Stimulated activated CD4-positive, alpha-beta T cell treated with anti-CD3 and anti-CD28 coated beads, Interleukin-15, amount 100 ng/mL, for 24 hours (primary cell): ENCODE measurements around the gene FOXK1.

Experiments used
- DNase-seq: peaks from one replicate; pipeline ENCODE4 v3.0.0-alpha.2; 2020

Gene FOXK1

DNA sequence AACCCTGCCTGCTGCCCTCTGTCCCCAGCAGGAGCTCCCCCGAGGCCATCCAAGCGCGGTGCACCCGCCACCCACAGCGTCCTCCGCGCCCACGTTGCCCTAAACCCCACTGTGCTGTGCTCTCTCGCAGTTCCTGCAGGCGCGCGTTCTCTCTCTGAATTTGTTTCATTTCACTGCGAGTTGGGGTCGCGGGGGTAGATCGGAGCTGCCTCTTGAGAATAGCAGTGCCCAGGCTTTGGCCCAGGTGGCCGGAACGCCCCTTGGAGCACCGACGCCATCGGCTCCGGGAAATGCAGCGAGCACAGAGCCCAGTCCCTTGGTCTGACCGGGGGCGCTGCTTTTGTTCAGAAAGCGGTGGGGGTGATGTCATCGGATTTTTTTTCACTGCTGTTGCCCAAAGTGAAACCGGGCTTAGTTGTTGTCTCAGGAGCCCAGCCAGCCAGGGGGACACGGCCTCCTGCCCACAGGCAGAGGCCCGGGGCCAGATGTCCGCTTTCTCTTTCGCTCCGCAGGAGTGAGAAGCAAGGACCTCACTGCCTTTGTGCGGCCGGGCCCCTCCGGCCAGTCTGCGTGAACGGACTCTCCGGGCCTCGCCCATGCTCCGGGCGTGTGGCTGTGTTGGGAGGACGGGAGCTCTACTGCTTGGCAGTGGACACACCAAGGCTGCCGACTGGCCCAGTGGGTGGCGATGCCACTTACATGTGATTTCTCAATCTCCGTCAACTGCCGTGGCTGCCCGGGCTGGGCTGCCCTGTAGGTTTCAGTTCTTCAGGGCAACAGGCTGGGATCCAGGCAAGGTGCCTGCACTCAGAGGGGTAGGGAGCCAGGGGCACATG is 43.1 kb downstream of the FOXK1 start:
- peak; percentile 64 for DNase-seq

DNA sequence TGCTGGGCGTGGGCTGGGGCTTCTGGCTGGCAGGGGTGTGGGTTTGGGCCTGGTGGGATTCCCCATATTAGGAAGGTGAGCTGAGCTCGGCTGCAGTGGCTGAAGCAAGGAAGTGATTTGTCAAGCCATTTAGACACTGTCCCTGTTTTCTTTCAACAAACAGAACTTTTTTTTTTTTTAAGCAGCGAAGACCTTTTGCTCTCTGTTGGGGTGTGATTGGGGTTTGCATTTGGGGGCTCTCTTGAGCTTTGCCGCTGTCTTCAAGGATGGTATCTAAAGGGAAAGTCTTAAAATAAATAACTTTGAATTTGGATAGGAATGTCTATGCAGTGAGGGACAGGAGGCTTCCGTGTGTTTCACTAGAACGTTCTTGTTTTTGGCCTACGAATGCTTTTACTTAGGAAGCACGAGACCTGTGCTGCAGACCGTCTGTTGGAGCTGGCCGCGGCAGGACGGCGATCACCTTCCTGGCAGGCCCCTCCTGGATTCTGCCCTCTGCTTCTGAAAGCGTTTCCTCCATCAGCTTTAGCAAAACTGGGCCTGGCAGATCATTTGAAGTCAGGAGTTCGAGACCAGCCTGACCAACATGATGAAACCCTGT is 43.9 kb downstream of the FOXK1 start:
- DNase-seq: no peak

DNA sequence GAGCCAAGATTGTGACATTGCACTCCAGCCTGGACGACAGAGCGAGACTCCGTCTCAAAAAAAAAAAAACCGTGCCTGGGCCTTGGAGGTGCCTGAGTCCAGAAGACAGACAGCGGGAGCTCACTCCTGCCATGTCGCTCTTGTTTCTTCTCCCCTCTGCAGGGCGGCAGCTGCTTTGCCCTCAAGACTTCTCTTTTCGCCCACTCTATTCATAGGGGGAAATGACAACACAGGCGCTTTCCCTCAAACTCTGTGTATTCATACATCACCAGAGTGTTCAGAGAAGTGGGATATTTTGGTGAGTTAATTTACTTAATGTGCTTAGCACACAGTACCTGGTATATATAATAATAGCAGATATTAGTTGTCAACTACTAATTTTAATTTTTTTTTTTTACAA is 44.5 kb downstream of the FOXK1 start:
- no peak for DNase-seq

DNA sequence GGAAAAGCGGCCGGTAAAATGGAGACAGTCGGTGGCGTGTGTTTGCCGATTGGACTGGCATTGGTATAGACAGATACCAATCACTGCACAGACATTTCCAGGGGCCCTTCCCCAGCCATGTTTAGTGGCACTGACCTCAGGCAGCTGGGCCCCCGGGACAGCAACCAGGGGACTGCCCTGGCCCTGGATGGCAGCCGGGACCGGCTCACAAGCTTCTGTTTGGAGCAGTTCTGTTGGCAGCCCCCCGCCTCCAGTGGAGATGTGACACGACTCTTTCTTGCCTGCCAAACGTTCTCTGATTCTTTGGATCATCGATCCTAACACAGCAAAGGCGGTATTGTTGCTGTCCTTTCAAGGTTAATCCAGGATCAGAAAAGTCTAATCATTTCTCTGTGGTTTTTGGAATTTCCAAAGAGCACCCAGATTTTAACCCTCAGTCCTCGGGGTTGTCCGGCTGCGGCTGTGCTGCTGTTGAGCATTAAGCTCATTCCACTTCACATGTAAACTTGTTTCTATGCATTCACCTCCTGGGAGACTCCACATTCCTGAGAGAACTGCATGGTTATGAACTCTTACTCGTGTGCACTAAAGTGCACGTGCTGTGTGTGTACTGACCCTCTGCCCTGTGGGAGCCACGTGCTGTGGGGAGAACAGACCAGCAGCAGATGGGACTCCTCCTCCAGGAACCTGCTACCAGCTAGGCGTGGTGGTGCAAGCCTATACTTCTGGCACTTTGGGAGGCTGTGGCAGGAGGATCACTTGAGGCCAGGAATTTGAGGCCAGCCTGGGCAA is 46.0 kb downstream of the FOXK1 start:
- DNase-seq: no peak

DNA sequence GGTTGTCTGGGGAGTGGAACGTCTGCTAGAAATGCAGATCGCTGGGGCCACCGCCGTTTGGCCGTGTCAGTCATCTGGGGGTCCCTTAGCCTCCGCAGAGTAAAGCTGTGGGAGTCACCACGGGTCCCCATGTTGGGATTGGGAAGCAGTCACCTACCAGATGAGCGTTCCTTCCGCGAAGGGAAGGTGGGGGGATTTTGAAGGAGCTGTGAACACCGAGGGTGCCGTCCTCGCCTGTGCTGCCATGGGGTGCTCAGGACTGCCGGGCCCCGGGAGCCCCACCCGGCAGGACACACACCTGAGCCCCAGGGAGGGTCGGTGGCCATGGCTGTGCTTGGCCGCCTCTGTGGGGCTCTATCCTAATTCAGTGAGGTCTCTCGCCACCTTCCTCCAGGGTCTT is 47.2 kb downstream of the FOXK1 start:
- DNase-seq: no peak

DNA sequence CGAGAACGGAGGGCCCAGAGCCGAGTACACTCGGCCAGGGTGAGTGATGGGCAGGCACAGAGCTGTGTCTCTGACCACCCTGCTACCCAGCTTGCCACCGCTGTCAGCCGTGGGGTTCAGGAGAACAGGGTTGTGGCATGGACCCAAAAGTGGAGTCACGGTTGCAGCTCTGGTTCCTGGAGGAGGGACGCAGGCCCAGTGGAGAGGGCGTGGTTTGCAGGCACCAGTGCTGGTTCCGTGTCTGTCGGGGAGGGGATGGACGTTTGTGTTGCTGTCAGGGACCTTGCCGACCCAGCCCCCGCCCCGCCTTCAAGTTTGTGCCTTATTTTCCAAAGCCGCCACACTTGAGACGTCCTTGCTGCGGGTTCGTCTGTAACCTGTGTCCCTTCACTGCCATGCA is 48.2 kb downstream of the FOXK1 start:
- DNase-seq: no peak

DNA sequence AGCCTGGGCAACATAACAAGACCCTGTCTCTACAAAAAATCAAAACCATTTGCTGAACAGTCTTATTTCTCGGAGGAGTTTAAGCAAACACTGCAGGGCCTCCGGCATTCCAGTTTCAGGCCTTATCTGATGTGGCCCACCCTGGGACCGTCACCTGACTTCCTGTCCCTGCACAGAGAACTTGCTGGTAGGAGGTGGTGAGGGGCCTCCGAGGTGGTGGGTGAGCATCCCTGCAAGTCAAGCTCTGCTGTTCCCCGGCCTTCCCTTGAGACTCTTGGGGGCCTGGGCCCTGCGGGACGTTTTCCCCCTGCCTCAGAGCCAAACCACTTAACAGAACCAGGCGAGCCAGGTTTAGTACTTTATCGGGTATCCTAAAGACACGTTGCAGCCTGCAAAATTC is 48.9 kb downstream of the FOXK1 start:
- DNase-seq: no peak

DNA sequence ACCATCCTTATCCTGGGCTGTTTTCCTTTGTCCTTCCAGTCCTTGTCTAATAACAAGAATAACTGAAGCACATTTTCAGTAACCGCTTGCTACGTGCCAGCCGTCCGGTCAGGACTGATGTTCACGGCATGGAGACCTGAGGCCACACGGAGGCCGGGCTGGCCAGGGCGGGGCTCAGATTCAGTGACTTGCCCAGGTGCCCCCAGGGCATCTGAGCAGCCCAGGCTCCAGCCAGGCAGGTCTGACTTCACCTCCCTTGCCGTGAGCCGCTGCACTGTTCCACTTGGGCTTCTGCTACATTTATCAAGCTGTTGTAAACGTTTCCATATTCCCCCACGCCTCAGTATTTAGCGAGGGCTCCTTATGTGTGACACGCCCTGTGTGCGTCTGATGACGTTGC is 49.7 kb downstream of the FOXK1 start:
- DNase-seq: no peak

DNA sequence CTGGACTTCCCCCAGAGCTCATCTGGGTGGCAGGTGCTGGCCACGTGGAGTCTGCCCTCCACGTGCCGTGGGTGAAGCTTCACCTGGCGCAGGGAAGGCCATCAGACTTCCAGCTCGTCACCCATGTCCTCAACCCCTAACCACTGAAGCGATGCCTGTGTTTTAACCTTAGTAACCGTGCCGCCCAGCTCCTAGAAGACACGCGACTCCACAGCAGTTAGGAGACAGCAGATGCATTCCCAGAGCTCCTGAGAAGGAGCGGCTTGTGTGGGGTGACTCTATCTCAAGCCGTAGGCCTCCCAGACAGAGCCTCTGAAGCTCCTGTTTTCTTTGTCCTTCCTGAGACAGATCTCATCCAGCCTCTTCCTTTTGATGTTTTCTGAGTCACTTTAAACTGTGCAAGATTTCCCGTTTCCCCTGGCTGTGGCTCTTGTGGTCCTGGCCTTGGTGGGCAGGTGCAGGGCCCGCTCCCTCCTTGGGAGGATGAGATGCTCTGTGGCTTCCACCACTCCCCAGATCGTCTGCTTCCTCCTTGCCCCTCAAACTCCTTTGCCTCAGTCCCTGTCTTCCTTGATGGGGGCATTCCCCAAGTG is 51.9 kb downstream of the FOXK1 start:
- DNase-seq: no peak

DNA sequence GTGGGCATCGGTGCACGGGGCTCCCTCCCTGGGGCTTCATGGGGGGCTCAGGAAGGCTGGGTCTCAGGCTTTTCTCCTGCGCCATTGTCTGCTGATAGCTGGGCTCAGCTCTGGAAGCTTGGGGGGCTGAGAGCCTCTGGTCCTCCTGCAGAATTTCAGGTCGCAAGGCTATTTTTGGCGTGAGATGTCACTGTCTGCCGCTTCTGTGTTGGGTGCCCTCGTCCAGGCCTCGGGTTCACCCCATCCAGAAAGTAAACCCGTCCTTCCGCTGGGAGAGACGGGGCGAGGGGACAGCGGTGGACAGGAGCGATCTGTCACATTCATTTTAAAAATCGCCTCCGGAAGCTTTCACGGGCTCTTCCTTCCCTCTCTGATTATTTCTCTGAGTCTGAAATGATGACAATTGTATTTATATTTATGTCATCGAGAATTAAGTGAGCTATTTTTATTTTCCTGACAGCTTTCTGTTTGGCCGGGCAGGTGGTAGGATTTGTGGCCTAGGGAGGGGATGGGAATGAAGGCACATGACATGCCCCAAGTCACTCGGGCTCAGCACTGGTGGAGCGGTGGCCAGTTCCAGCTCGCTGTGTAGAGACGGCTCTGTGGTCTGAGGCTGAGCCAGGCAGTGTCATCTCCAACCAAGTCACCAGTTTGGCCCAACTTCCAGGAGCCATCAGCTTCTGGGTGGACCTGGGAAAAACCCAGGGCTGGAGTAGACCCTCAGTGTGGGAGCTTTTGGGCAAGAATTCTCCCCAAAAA is 52.7 kb downstream of the FOXK1 start:
- DNase-seq: no peak

DNA sequence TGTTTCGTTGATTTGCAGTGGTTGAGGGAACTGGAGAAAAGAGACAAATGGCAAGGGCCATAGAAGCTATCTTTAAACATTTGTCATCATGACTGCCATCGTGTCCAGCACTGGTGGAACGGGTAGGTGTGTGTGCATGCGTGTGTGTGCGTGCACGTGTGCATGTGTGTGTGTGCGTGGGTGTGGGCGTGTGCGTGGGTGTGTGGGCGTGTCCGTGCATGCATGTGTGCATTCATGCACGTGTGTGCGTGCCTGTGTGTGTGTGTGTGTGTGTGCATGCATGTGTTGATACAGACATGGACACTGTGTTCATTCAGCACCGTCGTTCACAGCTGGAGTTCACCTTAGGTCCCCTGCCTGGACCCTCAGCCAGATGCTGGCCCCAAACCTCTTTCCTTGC is 55.2 kb downstream of the FOXK1 start:
- no peak for DNase-seq

DNA sequence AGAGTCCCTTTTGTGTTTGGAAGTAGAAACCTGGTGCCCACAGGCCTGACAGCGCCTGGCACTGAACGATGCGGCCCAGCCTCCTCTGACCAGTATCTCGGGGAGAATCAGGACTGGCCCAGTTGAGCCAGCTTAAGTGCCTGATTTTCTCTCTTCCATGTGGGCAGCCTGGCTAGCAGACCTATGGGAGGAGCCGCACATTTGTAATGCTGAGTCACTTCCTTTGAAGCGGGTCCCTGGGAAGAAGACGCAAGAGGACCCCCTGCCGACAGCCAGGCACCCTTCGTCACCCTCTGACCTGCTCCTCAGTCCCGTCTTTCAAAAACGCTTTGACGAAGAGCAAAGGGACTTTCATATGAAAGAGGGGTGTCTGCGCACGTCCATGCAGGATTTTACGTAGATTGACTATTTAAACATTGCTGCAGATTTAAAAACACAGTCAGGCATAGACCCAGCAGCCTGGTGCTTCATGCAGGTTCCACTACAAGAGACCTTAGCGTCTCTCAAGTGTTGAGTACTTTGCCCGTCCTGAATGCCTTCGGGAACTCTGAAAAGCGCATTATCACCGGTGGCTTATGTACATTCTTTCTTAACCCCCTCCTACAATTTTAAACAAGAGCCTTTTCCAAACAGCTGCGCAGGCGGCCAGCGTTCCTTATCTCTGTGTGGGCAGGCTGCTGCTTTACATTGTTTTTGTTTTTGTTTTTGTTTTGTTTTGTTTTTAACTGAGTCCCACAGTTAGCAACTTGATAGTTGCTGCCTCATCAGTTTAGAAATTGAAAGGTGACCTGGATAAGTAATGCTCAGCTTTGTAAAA is 56.8 kb downstream of the FOXK1 start:
- peak; percentile 49 for DNase-seq

DNA sequence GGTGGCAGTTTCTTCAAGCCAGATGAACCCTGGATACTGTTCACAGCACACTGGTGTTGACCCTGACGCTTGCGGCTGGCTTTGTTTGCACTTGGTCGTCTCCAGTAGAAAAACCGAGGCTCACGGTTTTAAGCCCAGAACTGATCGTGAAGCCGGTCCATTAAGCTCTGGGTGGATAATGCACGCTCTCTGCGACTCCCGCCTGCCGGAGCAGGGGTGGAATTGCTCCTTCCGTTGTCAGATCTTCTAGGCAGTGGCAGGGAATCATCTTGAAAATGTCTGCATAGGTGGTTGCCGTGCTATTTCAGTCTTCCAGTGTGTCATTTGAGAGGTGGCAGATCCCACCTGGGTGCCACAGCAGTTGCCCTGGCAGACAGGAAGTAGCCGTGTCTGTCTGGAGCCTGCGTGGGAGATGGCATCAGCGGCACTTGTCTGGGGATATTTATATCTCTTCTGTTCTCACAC is 57.5 kb downstream of the FOXK1 start:
- peak; percentile 51 for DNase-seq

DNA sequence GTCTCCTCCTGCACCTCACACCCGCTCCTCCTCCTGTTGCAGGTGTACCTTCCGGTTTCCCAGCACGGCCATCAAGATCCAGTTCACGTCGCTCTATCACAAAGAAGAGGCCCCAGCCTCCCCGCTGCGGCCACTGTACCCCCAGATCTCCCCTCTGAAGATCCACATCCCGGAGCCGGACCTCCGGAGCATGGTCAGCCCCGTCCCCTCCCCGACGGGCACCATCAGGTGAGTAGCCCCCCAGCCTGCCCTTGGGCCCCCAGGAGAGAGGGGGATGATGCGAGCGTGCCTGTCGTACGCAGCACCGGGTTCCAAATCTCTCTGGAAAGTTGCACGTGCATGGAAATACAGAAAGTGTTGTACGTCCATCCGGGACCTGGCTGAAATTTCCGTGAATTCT is 58.7 kb downstream of the FOXK1 start:
- DNase-seq: no peak

DNA sequence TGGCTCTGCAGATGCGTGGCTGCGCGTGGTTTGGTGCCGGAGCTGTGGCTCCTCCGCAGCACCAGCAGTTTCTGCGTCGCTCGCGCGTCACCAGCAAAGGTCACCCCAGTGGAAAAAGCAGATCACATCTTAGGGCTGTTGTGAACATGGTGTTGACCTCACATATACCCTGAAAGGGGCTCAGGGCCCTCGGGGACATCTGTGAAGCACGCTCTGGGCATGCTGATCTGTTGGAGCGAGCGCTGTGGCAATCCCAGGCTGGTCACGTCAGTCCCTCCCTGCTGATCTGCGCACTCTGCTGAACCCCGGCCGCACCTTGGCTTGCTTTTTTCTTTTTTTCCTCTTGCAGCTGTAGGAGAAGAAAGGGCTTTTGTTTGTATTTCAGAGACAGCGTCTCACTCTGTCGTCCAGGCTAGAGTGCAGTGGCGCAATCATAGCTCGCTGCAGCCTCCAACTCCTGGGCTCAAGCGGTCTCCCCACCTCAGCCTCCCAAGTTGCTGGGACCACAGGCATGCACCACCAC is 60.0 kb downstream of the FOXK1 start:
- DNase-seq: peak; percentile 22

DNA sequence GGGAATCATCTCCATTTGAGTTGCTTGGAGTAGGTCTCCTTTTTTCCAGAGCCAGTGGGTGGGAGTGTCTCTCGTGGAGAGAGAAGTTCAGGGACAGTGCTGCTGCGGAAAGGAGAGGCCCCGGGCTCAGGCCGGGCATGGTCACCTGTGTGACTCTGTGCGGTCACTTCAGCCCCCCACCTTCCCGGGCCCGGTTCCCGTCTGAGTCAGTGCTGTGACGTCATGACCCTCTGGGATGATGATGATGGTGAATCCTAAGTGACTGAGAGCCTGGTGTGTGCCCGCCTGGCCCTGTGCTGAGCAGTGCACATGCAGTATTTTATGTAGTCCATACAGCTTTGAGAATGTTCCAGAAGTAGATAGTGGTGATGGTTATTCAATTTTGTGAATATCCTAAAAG is 60.8 kb downstream of the FOXK1 start:
- DNase-seq: no peak

DNA sequence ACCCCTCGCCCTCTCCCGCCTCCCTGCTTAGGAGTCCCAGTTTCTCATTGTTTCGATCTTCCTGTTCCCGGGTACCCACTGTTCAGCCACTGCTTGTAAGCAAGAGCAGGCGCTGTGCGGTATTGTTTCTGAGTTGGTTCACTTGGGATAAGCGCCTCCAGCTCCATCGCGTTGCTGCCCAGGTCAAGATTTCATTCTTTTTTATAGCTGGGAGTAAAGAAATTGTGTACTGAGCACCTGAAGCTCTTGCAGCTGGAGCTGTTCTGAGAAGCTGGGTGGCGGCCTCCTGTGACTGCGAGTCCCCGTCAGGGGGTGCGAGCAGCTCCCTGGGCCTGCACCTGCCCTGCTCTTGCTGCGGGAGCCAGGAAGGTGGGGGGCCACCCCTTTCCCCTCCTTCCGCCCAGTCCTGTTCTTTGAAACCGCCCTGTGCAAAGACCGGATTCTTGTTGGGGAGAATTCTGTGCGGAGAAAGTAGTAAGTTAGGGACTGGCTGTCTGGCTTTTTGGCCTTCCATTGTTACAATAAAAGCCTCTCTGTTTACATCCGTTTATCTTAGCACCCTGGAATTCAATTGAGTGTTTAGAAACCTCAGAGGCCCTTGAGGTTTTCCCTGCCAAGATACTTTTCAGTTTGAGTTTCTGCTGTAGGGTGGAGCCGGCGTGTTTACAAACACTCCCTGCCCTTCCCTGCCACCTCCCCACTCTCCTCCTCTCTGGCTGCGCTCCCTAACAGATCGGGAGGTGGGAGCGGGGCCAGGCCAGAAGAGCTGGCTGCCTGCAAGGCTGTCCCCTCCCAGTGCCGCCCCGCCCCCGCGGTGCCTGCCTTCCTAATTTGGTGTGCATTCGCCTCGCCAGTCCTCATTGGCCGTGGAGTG is 62.5 kb downstream of the FOXK1 start:
- DNase-seq: peak; percentile 80

DNA sequence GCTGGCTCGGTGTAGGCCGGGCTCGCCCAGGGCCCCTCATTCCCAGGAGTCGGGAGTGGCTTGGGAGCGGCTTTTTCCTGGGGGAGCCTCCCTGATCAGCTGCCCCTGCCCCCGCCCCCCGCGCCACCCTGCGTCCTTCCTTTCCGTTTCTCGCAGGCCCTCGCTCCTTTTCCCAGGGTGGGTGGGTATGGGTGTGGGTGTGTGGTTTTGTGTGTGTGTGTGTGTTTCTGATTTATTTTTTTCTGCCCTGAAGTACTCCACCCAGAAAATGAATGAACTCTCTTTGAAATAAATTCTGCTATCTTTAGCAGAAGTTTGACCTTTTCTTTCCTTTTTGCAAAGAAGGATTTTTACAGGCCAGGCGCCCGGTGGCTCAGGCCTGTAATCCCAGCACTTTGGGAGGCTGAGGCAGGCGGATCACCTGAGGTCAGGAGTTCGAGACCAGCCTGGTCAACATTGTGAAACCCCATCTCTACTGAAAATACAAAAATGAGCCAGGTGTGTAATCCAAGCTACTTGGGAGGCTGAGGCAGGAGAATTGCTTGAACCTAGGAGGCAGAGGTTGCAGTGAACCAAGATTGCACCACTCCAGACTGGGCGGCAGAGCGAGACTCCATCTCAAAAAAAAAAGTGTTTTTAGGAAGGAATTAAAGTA is 63.3 kb downstream of the FOXK1 start:
- DNase-seq: no peak

DNA sequence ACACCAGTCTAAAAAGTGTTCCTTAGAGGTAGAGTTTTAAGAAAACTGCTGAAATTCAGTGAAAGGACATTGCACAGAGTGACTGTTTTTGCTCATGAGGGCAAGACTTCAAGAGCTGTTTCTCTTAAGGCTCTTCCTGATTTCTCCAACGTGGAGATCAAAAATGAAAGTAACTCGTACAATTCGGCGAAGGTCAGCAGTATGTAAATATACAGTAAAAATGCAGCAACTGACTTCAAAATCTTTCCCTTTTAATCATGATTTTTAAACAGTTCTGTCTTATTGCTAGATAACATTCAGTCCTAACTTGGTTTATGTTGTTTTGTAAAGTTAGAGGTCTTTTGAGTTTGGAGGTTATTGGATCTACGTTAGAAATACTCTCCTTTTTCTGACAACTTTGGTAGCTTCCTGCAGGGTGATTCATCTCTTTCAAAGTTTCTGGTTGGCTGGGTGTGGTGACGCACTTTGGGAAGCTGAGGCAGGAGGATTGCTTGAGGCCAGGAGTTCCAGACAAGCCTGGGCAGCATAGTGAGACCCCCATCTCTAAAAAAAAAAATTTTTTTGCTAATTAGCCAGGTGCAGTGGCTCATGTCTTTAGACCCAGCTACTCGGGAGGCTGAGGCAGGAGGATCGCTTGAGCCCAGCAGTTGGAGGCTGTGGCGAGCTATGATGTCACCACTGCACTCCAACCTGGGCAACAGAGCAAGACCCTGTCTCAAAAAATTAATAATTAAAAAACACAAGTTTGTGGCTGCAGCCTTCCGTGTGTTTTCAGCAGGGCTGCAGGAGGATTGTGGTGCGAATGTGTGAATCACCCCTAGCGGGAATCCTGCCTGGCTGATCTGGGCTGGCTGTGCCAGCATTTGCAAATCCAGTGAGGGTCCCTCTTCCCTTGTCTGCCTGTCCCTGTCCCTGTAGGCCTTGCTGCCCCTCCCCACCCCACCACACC is 64.2 kb downstream of the FOXK1 start:
- peak; percentile 39 for DNase-seq
